Left kidney (tissue), 8 donors: ENCODE data around the gene RANBP10. TPM values are rescaled to one million over a fixed set of nuclear protein-coding genes. Genes with fewer than 3 reads are reported as not detected.
"Not testable (repeated sequence)": the region's sequence is repeated elsewhere in the genome, so short reads cannot be mapped to it uniquely, and the experiment has no call there.

Experiments
- DNase-seq: peaks from one replicate; pipeline ENCODE4 v3.0.0-alpha.2; 2013
- long read RNA-seq, 8 donors: transcript quantifications; one replicate each; lab custom pipeline, GENCODE V29; 2026
- polyA plus RNA-seq: library from polyadenylated mRNA; unstranded; fragments of 120-200 nt; gene quantifications from one replicate; pipeline ENCODE4 v1.2.1, GENCODE V29; 2013; ENCODE audit not compliant: insufficient read length

RANBP10 gene
- polyA plus RNA-seq = 29.3 TPM
- long read RNA-seq, donor 1, partial matches to known transcripts = 19 of 19 reads
- long read RNA-seq, donor 1, other reads (novel, unspliced or antisense) = 0 of 19 reads
- long read RNA-seq, donor 2, partial matches to known transcripts = 7 of 7 reads
- long read RNA-seq, donor 2, other reads (novel, unspliced or antisense) = 0 of 7 reads
- long read RNA-seq, donor 3 = 0 reads
- long read RNA-seq, donor 4 = 0 reads
- long read RNA-seq, donor 5 = 0 reads
- long read RNA-seq, donor 6 = 0 reads
- long read RNA-seq, donor 7, partial matches to known transcripts = 0 of 1 reads
- long read RNA-seq, donor 7, other reads (novel, unspliced or antisense) = 0 of 1 reads
- long read RNA-seq, donor 8, partial matches to known transcripts = 0 of 1 reads
- long read RNA-seq, donor 8, other reads (novel, unspliced or antisense) = 0 of 1 reads

- DNase-seq = peak; percentile 99
Observed at GRCh38 chr16:67806428-67807147, at the start of gene RANBP10, which contains the start of gene TSNAXIP1. Gene RANBP10, minus strand, starts transcription at chr16:67806560. Its CDS starts 24 bp downstream, at chr16:67806536. Gene TSNAXIP1, plus strand, starts transcription at chr16:67806889. Its CDS starts 261 bp downstream, at chr16:67807150.

- no peak for DNase-seq
Observed at GRCh38 chr16:67855789-67856188, 49.4 kb upstream of the RANBP10 start.

DNA sequence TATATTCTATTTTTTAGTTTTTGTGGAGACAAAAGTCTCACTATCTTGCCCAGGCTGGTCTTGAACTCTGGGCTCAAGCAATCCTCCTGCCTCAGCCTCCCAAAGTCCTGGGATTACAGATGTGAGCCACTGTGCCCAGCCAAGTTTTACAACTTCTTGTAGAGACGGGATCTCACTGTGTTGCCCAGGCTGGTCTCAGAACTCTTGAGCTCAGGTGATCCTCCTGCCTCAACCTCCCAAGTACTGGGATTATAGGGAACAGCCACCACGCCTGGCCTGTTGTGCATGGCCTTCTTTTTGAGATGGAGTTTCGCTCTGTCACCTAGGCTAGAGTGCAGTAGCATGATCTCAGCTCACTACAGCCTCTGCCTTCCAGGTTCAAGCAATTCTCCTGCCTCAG lies 47.3 kb upstream of the RANBP10 start:
- no peak for DNase-seq

DNA sequence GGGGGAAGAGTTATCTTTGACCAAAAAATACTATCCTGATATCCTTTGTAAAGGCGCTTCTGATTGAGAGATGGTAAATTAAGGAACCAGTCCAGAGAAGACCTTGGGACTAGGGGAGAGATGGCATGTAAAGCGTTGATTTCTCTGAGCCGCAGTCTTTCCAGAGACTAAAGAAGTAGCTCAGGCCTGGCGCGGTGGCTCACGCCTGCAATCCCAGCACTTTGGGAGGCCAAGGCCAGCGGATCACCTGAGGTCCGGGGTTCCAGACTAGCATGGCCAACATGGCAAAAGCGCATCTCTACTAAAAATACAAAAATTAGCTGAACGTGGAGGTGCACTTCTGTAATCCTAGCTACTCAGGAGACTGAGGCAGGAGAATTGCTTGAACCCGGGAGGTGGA lies 41.8 kb upstream of the RANBP10 start:
- no peak for DNase-seq

DNA sequence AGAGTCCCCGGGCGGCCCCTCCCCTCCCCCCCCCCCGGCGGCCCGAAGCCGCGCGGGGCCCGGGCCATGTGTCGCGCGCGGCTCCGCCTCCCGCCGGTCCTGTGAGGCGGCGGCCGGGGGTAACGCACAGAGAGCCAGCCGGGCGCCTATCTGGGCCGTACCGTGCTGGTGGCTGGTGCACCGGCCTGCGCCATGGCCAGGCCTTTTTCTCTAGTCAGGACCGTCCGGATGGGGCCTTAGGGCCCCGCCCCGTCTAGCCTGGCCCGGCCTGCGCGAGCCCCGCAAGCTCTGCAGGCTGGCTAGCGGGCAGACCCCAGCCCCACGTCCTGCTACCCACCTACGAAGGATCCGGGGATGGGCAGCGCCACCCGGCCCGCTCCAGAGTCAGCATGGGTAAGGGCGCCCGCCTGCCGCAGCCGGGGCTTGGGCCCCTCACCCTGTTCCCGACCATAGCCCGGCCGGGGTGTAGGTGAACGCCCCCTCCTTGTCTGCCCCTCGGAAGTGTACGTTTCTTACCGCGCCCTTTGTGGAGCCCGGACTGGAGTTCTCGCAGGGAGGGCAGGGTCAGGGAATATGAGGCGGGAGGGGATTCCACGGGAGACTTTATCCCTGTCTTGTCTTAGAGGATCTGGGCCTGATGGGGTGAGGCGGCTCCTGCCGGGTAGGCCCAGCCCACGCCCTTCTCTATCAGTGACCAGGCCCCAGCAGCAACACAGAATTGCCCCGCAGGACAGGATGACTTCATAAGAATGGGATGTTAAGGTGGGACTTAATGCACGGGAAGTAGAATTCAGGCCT lies 40.9 kb upstream of the RANBP10 start, which contains the start of gene CENPT:
Gene CENPT (minus strand): TSS at position 630 of the 798 bp plus-strand sequence. CDS start 13,834 bp downstream, outside the sequence.
- no peak for DNase-seq

DNA sequence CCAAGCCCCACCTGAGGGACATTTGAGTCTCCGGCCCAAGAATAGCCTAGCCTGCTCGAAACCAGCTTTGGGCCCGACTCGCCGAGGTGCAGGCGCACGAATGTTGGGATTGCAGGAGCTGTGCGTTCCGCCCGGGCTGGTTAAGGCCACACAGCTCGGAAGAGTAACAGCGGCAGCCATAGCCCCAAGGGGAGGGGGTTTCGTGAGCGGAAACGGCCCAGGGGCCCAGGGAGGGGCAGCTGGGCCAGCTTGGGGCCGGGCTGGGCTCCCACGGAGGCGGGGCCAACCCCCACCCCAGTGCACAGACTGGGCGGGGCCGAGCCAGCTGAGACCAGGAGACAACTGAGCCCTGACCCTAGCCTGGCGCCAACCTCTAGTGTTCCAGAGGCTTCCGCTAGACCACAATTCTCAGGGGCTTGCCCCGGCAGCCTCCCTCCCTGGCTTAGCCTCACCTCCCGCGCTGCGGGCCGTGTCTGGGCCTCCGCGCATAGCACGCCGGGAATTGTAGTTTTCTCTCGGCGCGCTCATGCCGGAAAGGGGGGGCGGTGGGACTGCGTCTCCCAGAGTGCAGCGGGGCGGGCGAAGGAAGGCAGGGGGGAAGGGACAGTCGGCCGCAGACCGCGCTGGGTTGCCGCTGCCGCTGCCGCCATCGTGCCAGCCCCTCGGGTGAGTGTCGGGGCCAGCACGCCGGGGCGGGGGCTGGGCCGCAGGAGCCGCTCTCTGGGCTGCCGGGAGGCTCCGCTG lies 40.1 kb upstream of the RANBP10 start, which contains the start of gene NUTF2:
Gene NUTF2 (plus strand): TSS at position 614 of the 744 bp plus-strand sequence. CDS start 18,198 bp downstream, outside the sequence.
- DNase-seq = peak; percentile 97

GRCh38 chr16:67846063-67846319 lies 39.6 kb upstream of the RANBP10 start:
- no peak for DNase-seq

DNA sequence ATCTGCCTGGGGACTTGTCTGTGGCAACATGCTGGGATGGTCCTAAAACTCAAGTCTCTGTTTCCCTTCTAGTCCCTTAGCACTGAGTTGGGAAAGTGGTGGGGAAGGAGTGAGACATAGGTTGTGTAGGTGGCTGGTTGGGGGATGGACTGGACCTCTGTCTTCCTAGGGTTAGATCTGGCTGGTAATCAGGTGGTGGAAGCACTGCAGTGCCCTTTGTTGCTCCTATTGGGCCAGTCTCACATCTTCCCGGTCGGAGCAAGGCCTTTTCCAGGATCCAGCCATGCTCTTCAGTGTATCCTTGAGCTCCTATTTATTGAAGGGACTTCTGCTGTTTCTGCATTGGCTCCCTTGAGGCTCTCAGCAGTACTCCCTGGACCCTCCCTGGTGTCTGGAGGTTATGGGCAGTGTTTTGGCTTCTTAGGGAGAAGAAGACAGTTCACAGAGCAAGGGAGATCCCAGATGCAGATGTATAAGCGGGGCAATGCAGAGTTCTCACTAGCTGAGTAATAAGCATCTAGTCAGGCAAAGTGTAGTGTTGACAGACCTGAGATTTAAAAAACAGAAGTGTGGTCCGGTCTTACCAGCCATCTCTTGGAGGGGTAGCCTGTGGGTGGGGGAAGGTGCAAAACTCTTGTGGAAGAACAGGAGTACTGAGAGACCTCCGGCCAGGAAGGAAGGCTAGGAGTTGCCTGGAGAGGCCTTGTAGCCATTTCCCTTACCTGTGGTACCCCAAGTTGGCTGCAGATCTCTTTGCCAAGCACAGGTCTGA lies 39.1 kb upstream of the RANBP10 start:
- DNase-seq = no peak

- DNase-seq = no peak
Observed at GRCh38 chr16:67844497-67844896, 38.1 kb upstream of the RANBP10 start.

DNA sequence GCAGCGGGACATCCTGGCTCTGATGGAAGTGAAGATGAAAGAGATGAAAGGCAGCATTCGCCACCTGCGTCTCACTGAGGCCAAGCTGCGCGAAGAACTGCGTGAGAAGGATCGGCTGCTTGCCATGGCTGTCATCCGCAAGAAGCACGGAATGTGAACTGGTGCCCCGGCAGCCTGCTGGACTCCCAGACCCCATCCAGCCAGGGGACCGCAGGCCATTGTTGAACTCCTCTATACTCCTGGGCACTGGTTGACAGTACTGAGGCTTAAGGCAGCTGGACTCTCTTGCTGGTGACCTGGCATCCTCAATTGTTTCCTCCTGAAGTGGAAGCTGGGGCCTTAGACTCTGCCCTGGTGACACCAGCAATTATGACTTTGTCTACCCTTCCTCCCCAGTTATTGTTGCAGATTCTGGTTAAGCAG lies 37.0 kb upstream of the RANBP10 start:
- no peak for DNase-seq

- no peak for DNase-seq
Observed at GRCh38 chr16:67842509-67843342, 36.4 kb upstream of the RANBP10 start.

- DNase-seq = peak; percentile 95
Observed at GRCh38 chr16:67841816-67842508, 35.6 kb upstream of the RANBP10 start, which contains the start of gene THAP11. Gene THAP11, plus strand, starts transcription at chr16:67842320. Its CDS starts 235 bp downstream, at chr16:67842555.

GRCh38 chr16:67841198-67841815 lies 34.9 kb upstream of the RANBP10 start:
- no peak for DNase-seq

DNA sequence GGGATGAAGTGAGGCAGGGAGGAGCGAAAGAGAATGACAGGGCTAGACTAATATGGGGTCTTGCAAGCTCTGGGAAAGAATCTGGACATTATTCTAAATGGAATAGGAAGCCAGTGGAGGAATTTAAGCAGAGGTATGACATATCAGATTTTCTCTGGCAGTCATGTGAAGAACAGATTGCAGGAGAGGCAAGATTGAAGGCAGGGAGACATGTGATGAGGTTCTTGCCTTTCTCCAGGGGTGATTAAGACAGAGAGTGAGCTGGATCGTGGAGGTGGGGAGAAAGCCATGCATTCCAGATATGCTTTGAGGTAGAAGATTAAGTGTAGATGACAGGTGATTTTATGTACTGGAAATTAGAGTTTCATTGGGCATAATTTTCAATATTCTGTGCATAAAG lies 31.5 kb upstream of the RANBP10 start:
- no peak for DNase-seq

- not testable (repeated sequence) for DNase-seq
Observed at GRCh38 chr16:67837190-67837589, 30.8 kb upstream of the RANBP10 start.

- DNase-seq = no peak
Observed at GRCh38 chr16:67834242-67834614, 27.9 kb upstream of the RANBP10 start.

DNA sequence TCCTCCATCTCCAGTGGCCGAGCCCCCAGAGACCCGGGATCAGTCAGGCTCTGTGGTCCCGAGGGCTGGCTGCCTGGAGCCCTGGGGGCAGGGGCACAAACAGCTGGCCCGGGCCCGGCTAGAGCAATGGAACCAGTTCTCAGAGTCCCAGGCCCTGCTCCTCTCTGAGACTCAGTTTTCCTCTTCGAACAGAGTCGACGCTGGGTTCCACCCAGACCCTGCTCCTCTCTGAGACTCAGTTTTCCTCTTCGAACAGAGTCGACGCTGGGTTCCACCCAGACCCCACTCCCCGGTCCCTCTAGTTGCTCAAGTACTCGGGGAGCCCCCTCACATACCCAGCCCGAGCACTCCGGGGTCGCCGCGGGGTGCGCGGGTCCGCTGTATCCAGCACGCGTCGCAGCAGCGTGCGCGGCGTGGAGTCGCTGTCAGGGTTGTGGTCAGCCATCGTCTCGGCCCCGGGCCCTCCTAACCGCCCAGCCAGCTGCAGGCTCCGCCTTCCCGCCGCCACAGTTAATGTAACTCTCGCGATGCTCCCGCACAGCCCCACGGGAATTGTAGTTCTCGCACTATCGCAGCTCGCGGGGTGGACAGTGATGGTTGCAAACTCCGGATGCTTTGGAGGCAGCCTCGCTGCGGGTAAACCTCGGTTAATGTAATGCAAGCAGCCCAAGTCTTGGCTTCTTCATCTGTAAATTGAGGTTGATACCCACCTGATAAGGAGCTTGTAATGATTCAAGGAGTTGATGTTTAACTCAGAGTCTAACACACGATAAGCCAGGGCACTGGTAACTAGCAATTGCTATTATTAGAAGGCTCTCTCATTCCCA lies 27.3 kb upstream of the RANBP10 start:
- DNase-seq = peak; percentile 91

GRCh38 chr16:67833030-67833414 lies 26.7 kb upstream of the RANBP10 start:
- DNase-seq = no peak
